Type B pancreatic cell (in vitro differentiated cells): ENCODE results near the gene ZSCAN20. TPM values are rescaled to one million over a fixed set of nuclear protein-coding genes. Genes with fewer than 3 reads are reported as not detected.

Experiments used
- DNase-seq: peaks from one replicate; pipeline ENCODE4 v3.0.0; 2021; ENCODE audit warnings: mixed read lengths; ENCODE audit not compliant: unreplicated experiment; ENCODE audit errors: extremely low spot score
- H3K27ac Mint-ChIP-seq: 2 replicates; pipeline ENCODE4 v1.8.0; 2021; ENCODE audit warnings: mild to moderate bottlenecking, mixed read lengths
- H3K27me3 Mint-ChIP-seq: 2 replicates; pipeline ENCODE4 v1.8.0; 2021; ENCODE audit warnings: mixed read lengths
- H3K36me3 Mint-ChIP-seq: 2 replicates; pipeline ENCODE4 v1.8.0; 2021; ENCODE audit warnings: mixed read lengths
- H3K4me1 Mint-ChIP-seq: one replicate; pipeline ENCODE4 v1.8.0; 2021; ENCODE audit warnings: mixed read lengths; ENCODE audit not compliant: unreplicated experiment
- H3K4me3 Mint-ChIP-seq: 2 replicates; pipeline ENCODE4 v1.8.0; 2021; ENCODE audit warnings: mild to moderate bottlenecking, mixed read lengths
- H3K9me3 Mint-ChIP-seq: 2 replicates; pipeline ENCODE4 v1.8.0; 2021; ENCODE audit warnings: mixed read lengths
- total RNA-seq: library from RNA; stranded (reverse); gene quantifications from 2 replicates; pipeline ENCODE4 v1.2.1, GENCODE V29; 2021; ENCODE audit warnings: low replicate concordance
- TF ChIP-seq, protein P1 (sequence below): fragments of 200-600 bp; sonication (generic); conservative IDR thresholded peaks from 2 replicates; pipeline ENCODE4 v1.5.0; 2021; ENCODE audit warnings: antibody characterized with exemption, mild to moderate bottlenecking

The ZSCAN20 gene
- total RNA-seq, 1 donor from 2014 or later = 8.6 TPM

DNA sequence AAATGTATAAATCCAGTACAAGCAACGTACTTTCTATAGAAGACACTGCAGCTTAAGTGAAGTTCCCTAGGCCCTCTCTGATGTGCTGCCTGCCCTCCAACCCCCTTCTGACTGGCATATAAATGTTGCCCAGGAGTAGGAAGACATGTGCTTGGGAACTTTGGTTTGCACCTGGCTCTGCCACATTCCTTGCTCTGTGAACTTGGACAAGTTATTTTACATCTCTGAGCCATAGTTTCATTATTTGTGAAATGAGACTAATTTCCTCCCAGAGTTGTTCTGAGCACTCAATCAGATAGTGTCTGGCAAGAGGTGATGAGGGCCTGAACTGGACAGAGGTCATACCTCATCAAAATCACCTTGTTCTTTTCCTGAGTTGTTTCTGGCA is 38.1 kb upstream of the ZSCAN20 start:
- Mint-ChIP-seq H3K4me3 (no peak overlapping the region), H3K36me3 (no peaks in the 10 kb centered on the region), H3K27me3 (no peaks in the 10 kb centered on the region), H3K4me1 (peaks cover 39% of the 10 kb centered on the region), H3K9me3 (no peaks in the 10 kb centered on the region), H3K27ac (no peak overlapping the region)
- DNase-seq = no peak
- TF ChIP-seq, protein P1, sequence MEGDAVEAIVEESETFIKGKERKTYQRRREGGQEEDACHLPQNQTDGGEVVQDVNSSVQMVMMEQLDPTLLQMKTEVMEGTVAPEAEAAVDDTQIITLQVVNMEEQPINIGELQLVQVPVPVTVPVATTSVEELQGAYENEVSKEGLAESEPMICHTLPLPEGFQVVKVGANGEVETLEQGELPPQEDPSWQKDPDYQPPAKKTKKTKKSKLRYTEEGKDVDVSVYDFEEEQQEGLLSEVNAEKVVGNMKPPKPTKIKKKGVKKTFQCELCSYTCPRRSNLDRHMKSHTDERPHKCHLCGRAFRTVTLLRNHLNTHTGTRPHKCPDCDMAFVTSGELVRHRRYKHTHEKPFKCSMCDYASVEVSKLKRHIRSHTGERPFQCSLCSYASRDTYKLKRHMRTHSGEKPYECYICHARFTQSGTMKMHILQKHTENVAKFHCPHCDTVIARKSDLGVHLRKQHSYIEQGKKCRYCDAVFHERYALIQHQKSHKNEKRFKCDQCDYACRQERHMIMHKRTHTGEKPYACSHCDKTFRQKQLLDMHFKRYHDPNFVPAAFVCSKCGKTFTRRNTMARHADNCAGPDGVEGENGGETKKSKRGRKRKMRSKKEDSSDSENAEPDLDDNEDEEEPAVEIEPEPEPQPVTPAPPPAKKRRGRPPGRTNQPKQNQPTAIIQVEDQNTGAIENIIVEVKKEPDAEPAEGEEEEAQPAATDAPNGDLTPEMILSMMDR = no peak

DNA sequence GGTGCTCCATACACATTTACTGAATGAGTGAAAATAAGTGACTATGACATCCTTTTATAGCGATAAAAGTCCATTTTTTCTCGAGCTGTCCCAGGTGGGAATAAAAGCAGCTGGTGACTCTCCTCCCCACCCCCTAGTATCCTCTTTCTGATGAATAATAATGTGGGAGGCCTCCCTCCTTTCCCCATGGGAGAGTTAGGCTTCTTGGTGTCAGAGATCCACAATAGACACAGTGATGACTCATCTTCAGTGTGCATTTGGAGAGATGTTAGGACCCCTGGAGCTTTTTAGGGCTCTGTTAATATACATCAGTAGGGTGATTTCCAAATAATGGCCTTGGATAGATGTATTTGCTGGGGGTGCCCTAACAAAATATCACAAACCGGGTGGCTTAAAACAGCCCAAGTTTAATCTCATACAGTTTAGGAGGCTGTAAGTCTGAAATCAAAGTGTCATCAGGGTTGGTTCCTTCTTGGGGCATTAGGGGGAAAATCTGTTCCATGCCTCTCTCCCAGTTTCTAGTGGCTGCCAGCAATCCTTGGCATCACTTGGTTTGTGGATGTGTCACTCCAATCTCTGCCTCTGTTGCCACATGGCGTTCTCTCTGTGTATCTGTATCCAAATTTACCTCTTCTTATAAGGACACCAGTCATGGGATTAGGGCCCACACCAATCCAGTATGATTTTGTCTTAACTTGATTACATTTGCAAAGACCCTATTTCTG is 37.2 kb upstream of the ZSCAN20 start:
- H3K4me3 Mint-ChIP-seq = no peak overlapping the region
- H3K27ac Mint-ChIP-seq = no peak overlapping the region
- H3K36me3 Mint-ChIP-seq = no peaks in the 10 kb centered on the region
- peaks cover 48% of the 10 kb centered on the region for H3K4me1 Mint-ChIP-seq
- no peaks in the 10 kb centered on the region for H3K27me3 Mint-ChIP-seq
- DNase-seq = no peak
- no peaks in the 10 kb centered on the region for H3K9me3 Mint-ChIP-seq
- TF ChIP-seq, protein P1 = no peak

DNA sequence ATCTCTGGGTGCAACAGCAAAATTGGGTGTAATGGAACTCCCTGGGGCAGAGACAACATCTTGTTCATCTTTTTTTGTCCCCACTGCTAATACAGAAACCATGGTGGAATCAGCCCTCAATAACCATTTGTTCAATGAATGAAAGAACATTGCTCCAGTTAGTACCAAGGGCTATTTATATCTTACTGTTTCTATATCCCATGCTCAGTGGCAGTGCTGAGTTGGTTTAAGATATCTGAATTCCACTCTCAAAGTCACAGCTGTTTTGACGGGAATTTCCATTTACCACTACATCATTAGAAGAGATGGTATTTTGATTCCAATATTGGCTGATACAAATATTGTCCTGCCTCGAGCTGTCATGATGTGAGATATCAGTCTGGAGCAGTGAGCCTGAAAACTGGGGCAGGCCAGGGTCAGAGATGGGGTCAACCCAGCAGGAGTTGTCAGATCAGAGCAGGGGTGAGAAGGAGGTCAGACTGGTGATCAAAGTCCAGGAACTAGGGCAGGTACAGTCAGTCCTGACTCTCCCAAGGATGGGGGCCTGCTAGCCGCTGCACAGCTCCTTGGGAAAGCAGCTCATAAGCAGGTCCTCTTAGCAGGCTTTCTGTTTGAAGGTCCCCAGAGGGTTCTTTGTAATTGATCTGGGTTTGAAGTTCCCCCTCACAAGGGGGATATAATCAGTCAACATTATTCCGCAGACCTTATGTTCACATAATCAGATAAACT is 35.7 kb upstream of the ZSCAN20 start:
- Mint-ChIP-seq H3K4me3 (peak overlapping the region; percentile 27), H3K4me1 (peaks cover 51% of the 10 kb centered on the region)
- TF ChIP-seq, protein P1 = no peak

DNA sequence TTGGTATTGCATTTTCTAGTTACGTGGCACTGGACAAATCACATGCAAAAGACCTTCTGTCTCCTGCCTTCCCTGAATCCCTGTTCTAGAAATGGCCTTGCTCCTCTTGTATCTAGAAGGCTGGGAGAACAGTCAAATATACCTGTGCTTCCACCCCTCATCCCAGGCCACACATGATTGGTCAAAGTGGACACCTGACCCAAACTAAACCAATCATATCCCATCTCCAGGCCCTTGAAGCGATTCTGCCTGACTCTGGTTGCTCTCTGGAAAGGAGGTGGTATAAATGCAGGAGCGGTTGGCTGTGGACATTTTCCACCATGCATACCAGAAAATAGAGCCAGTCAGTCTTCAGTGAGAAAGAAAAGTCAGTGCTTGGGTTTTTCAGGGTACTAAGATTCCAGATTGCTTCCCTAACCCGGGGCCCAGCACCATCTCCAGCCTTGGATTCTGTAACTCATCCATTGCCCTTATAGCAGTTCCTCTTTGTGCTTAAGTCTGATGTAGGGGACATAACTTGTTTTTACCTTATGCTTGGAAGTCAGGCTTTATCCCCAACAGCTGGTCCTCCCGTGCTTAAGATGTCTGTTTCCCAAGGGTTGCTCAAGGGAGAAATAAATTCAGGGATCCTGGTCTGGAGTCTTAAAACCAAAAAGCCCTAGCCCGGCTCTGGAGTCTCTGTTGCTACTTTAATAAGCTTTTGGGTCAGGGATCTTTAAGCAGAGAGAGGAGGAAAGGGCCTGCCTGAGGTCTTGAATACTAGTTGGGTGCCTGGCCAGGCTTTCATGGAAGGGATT is 33.9 kb upstream of the ZSCAN20 start:
- Mint-ChIP-seq H3K27ac (no peak overlapping the region), H3K9me3 (no peaks in the 10 kb centered on the region), H3K4me1 (peaks cover 52% of the 10 kb centered on the region), H3K27me3 (peaks cover 8% of the 10 kb centered on the region), H3K4me3 (no peak overlapping the region), H3K36me3 (no peaks in the 10 kb centered on the region)
- DNase-seq = no peak
- TF ChIP-seq, protein P1 = no peak

More for the DNA sequence above, 35.7 kb upstream of the ZSCAN20 start:
- DNase-seq = no peak
- no peaks in the 10 kb centered on the region for H3K9me3 Mint-ChIP-seq
- no peaks in the 10 kb centered on the region for H3K36me3 Mint-ChIP-seq
- no peak overlapping the region for H3K27ac Mint-ChIP-seq
- peaks cover 2% of the 10 kb centered on the region for H3K27me3 Mint-ChIP-seq

DNA sequence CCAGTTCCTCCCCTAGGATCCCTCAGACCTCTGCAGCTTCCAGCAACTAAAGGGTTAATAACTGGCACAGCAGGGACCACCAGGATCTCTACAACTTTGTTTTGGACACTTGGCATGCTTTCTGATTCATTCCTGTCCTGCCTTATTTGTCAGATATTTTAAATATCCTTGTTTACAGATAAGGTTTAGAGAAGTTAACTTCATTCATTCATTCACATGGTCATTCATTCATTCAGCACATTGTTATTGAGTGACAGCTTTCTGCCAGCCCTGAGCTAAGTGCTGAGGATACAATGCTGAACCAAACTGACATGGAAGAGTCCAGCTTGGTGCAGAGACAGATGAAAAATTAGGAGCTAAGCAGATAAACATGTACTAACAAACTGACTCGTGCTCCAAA is 32.8 kb upstream of the ZSCAN20 start:
- no peak for DNase-seq
- Mint-ChIP-seq H3K36me3 (no peaks in the 10 kb centered on the region), H3K27me3 (peaks cover 8% of the 10 kb centered on the region), H3K27ac (no peak overlapping the region), H3K4me1 (peaks cover 48% of the 10 kb centered on the region), H3K9me3 (no peaks in the 10 kb centered on the region), H3K4me3 (no peak overlapping the region)
- TF ChIP-seq, protein P1 = no peak
